ENCODE data around the gene ADORA1. TPM values are rescaled to one million over a fixed set of nuclear protein-coding genes. Genes with fewer than 3 reads are reported as not detected.

The ADORA1 gene
- total RNA-seq, 2 experiments from 2014 or later = not detected

GRCh38 chr1:203199816-203200571 is 72.5 kb downstream of the ADORA1 start:
- intact Hi-C loops (cut with micrococcal nuclease) = no loop called here
- H3K4me1 Mint-ChIP-seq (ENCODE audit: low read depth) = no peaks in the 10 kb centered on the region
- POLR2A ChIA-PET = interaction anchor here (0.5 kb wide), 1 partner anchor 362 kb away, joined by 4 read pairs; no protein-coding TSS in a partner anchor
- H3K4me3 Mint-ChIP-seq = no peak overlapping the region
- no peaks in the 10 kb centered on the region for H3K9me3 Mint-ChIP-seq
- peaks cover 15% of the 10 kb centered on the region for H3K27me3 Mint-ChIP-seq
- DNase-seq = no peak
- H3K27ac Mint-ChIP-seq = no peak overlapping the region
- H3K36me3 Mint-ChIP-seq = no peaks in the 10 kb centered on the region
- CTCF ChIA-PET = interaction anchor here (1.8 kb wide), 1 partner anchor 16 kb away, joined by 4 read pairs; no protein-coding TSS in a partner anchor

- ChIA-PET POLR2A (no interaction called here), CTCF (interaction anchor here (1.8 kb wide), 1 partner anchor 15 kb away, joined by 4 read pairs; no protein-coding TSS in a partner anchor)
- H3K27me3 Mint-ChIP-seq = peaks cover 15% of the 10 kb centered on the region
- no peaks in the 10 kb centered on the region for H3K9me3 Mint-ChIP-seq
- no peak for DNase-seq
- H3K4me3 Mint-ChIP-seq = no peak overlapping the region
- no peak overlapping the region for H3K27ac Mint-ChIP-seq
- no peaks in the 10 kb centered on the region for H3K4me1 Mint-ChIP-seq (ENCODE audit: low read depth)
- no peaks in the 10 kb centered on the region for H3K36me3 Mint-ChIP-seq
- intact Hi-C loops (cut with micrococcal nuclease) = no loop called here
Measured at GRCh38 chr1:203200916-203201315, 73.4 kb downstream of the ADORA1 start.

GRCh38 chr1:203201516-203202205 is 74.1 kb downstream of the ADORA1 start:
- DNase-seq = no peak
- Mint-ChIP-seq H3K4me1 (ENCODE audit: low read depth) (no peaks in the 10 kb centered on the region), H3K36me3 (no peaks in the 10 kb centered on the region), H3K27ac (no peak overlapping the region), H3K4me3 (no peak overlapping the region), H3K27me3 (peaks cover 15% of the 10 kb centered on the region), H3K9me3 (no peaks in the 10 kb centered on the region)
- CTCF ChIA-PET = interaction anchor here (0.9 kb wide), 1 partner anchor 29 kb away, joined by 3 read pairs; no protein-coding TSS in a partner anchor
- intact Hi-C loops (cut with micrococcal nuclease) = no loop called here
- POLR2A ChIA-PET = no interaction called here

GRCh38 chr1:203202431-203203245 is 75.1 kb downstream of the ADORA1 start:
- Mint-ChIP-seq H3K9me3 (no peaks in the 10 kb centered on the region), H3K4me3 (no peak overlapping the region), H3K4me1 (ENCODE audit: low read depth) (no peaks in the 10 kb centered on the region), H3K27me3 (peaks cover 11% of the 10 kb centered on the region), H3K27ac (no peak overlapping the region), H3K36me3 (no peaks in the 10 kb centered on the region)
- ChIA-PET CTCF (interaction anchor here (0.9 to 1.5 kb wide), 2 partner anchors 13 to 30 kb away, joined by 3 to 6 read pairs; no protein-coding TSS in a partner anchor), POLR2A (no interaction called here)
- DNase-seq = no peak
- intact Hi-C loops (cut with micrococcal nuclease) = no loop called here

GRCh38 chr1:203204756-203205155 is 77.2 kb downstream of the ADORA1 start:
- Mint-ChIP-seq H3K9me3 (no peaks in the 10 kb centered on the region), H3K36me3 (no peaks in the 10 kb centered on the region), H3K27ac (no peak overlapping the region), H3K4me1 (ENCODE audit: low read depth) (no peaks in the 10 kb centered on the region), H3K27me3 (peaks cover 11% of the 10 kb centered on the region), H3K4me3 (no peak overlapping the region)
- ChIA-PET CTCF (interaction anchor here (2.4 to 2.7 kb wide), 2 partner anchors 11 to 165 kb away, joined by 6 to 14 read pairs; no protein-coding TSS in a partner anchor), POLR2A (no interaction called here)
- intact Hi-C loops (cut with micrococcal nuclease) = no loop called here
- no peak for DNase-seq

- Mint-ChIP-seq H3K4me3 (no peak overlapping the region), H3K9me3 (no peaks in the 10 kb centered on the region), H3K4me1 (ENCODE audit: low read depth) (no peaks in the 10 kb centered on the region), H3K27me3 (peaks cover 8% of the 10 kb centered on the region), H3K27ac (no peak overlapping the region), H3K36me3 (no peaks in the 10 kb centered on the region)
- POLR2A ChIA-PET = no interaction called here
- no peak for DNase-seq
- CTCF ChIA-PET = interaction anchor here (2.4 to 2.7 kb wide), 2 partner anchors 10 to 167 kb away, joined by 6 to 14 read pairs; no protein-coding TSS in a partner anchor
- intact Hi-C loops (cut with micrococcal nuclease) = no loop called here
Measured at GRCh38 chr1:203206129-203206687, 78.7 kb downstream of the ADORA1 start.

GRCh38 chr1:203207751-203208150 is 80.2 kb downstream of the ADORA1 start:
- H3K4me1 Mint-ChIP-seq (ENCODE audit: low read depth) = no peaks in the 10 kb centered on the region
- CTCF ChIA-PET = interaction anchor here (1.0 kb wide), 1 partner anchor 8 kb away, joined by 7 read pairs; no protein-coding TSS in a partner anchor
- intact Hi-C loops (cut with micrococcal nuclease) = no loop called here

GRCh38 chr1:203208181-203208580 is 80.7 kb downstream of the ADORA1 start:
- Mint-ChIP-seq H3K4me3 (no peak overlapping the region), H3K9me3 (no peaks in the 10 kb centered on the region), H3K4me1 (ENCODE audit: low read depth) (no peaks in the 10 kb centered on the region), H3K27me3 (peaks cover 2% of the 10 kb centered on the region), H3K27ac (no peak overlapping the region), H3K36me3 (no peaks in the 10 kb centered on the region)
- ChIA-PET CTCF (interaction anchor here (1.0 kb wide), 1 partner anchor 8 kb away, joined by 7 read pairs; no protein-coding TSS in a partner anchor), POLR2A (no interaction called here)
- DNase-seq = no peak
- intact Hi-C loops (cut with micrococcal nuclease) = no loop called here

More at GRCh38 chr1:203207751-203208150, 80.2 kb downstream of the ADORA1 start:
- no peak overlapping the region for H3K27ac Mint-ChIP-seq
- H3K36me3 Mint-ChIP-seq = no peaks in the 10 kb centered on the region
- no peaks in the 10 kb centered on the region for H3K9me3 Mint-ChIP-seq
- DNase-seq = no peak
- POLR2A ChIA-PET = no interaction called here
- peaks cover 4% of the 10 kb centered on the region for H3K27me3 Mint-ChIP-seq
- H3K4me3 Mint-ChIP-seq = no peak overlapping the region

- no peak for DNase-seq
- ChIA-PET CTCF (interaction anchor here (2.2 to 13.4 kb wide), 2 partner anchors 57 to 172 kb away, joined by 6 to 248 read pairs; no protein-coding TSS in a partner anchor), POLR2A (no interaction called here)
- H3K27ac Mint-ChIP-seq = no peak overlapping the region
- no peaks in the 10 kb centered on the region for H3K9me3 Mint-ChIP-seq
- H3K36me3 Mint-ChIP-seq = no peaks in the 10 kb centered on the region
- peaks cover 2% of the 10 kb centered on the region for H3K27me3 Mint-ChIP-seq
- no peak overlapping the region for H3K4me3 Mint-ChIP-seq
- no peaks in the 10 kb centered on the region for H3K4me1 Mint-ChIP-seq (ENCODE audit: low read depth)
- intact Hi-C loops (cut with micrococcal nuclease) = no loop called here
Measured at GRCh38 chr1:203210350-203210749, 82.8 kb downstream of the ADORA1 start.

- POLR2A ChIA-PET = no interaction called here
- CTCF ChIA-PET = interaction anchor here (1.1 to 13.4 kb wide), 3 partner anchors 38 to 172 kb away, joined by 4 to 248 read pairs (median 6); no protein-coding TSS in a partner anchor
Measured at GRCh38 chr1:203210988-203211387, 83.5 kb downstream of the ADORA1 start.

GRCh38 chr1:203211812-203212211 is 84.3 kb downstream of the ADORA1 start:
- no peak for DNase-seq
- H3K4me3 Mint-ChIP-seq = no peak overlapping the region
- H3K27me3 Mint-ChIP-seq = peaks cover 5% of the 10 kb centered on the region
- no peaks in the 10 kb centered on the region for H3K36me3 Mint-ChIP-seq
- CTCF ChIA-PET = interaction anchor here (1.1 to 13.4 kb wide), 3 partner anchors 39 to 173 kb away, joined by 4 to 248 read pairs (median 6); no protein-coding TSS in a partner anchor
- POLR2A ChIA-PET = no interaction called here
- intact Hi-C loops (cut with micrococcal nuclease) = no loop called here
- H3K4me1 Mint-ChIP-seq (ENCODE audit: low read depth) = no peaks in the 10 kb centered on the region
- H3K9me3 Mint-ChIP-seq = no peaks in the 10 kb centered on the region
- no peak overlapping the region for H3K27ac Mint-ChIP-seq

More at GRCh38 chr1:203210988-203211387, 83.5 kb downstream of the ADORA1 start:
- no peak for DNase-seq
- no peaks in the 10 kb centered on the region for H3K36me3 Mint-ChIP-seq
- no peak overlapping the region for H3K4me3 Mint-ChIP-seq
- H3K4me1 Mint-ChIP-seq (ENCODE audit: low read depth) = no peaks in the 10 kb centered on the region
- H3K27me3 Mint-ChIP-seq = peaks cover 2% of the 10 kb centered on the region
- no peaks in the 10 kb centered on the region for H3K9me3 Mint-ChIP-seq
- no peak overlapping the region for H3K27ac Mint-ChIP-seq
- intact Hi-C loops (cut with micrococcal nuclease) = no loop called here
